ENCODE data around the gene KRTAP13-4.

Gene KRTAP13-4

DNA sequence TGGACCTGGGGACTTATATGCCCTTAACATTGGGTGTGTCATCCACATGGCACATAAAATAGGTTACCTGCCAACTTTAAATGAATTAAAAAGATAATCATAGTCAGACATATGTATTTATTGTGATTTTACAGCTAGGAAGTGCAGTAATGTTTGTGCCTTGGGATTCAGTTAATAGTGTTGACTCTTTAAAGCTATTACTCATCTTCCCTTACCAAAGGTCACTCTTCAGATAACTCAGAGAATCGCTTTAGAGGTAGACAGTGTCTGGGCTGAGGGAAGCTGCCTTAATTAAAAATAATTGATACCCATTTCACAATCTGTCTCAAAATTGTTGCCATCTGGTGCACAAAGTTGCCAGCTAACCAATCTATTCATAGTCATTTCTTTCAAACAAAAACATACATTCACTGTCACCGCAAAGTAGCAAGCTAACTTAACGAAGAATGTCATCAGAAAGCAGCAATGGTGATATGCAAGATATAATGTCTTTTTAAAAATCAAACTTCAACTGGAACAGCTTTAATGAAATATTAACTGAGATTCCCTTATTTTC is 7.1 kb downstream of the KRTAP13-4 start:
- Histone ChIP-seq H4K20me1 (ENCODE audit: insufficient read depth, low read length) (no peaks in the 10 kb centered on the region), H3K9me3 (ENCODE audit: low read length) (no peaks in the 10 kb centered on the region), H2AFZ (ENCODE audit: low read length) (no peak overlapping the region), H3K9ac (ENCODE audit: low read length) (no peak overlapping the region), H3K4me2 (ENCODE audit: low read length) (no peak overlapping the region), H3K79me2 (ENCODE audit: insufficient read depth, low read length) (no peaks in the 10 kb centered on the region), H3K27ac (ENCODE audit: low read depth, low read length, poor library complexity, severe bottlenecking) (no peak overlapping the region), H3K4me3 (ENCODE audit: low read depth, low read length, poor library complexity, severe bottlenecking) (no peak overlapping the region), H3F3A (ENCODE audit: insufficient read depth, low read length) (no peaks in the 10 kb centered on the region), H3K36me3 (ENCODE audit: insufficient read depth, low read length) (no peaks in the 10 kb centered on the region), H3K9me2 (ENCODE audit: low read depth, low read length) (no peaks in the 10 kb centered on the region), H3K27me3 (ENCODE audit: insufficient read depth, low read length) (no peaks in the 10 kb centered on the region), H3K4me1 (ENCODE audit: insufficient read depth, low read length, severe bottlenecking) (no peaks in the 10 kb centered on the region)
- TF ChIP-seq CTCF (IDR thresholded peaks at IDR 0.05; ENCODE audit: low read length) = no peak

- Histone ChIP-seq H3K9me3 (ENCODE audit: low read length) (no peaks in the 10 kb centered on the region), H3K4me1 (ENCODE audit: insufficient read depth, low read length, severe bottlenecking) (no peaks in the 10 kb centered on the region), H3K9ac (ENCODE audit: low read length) (no peak within 1 kb of the TSS), H3F3A (ENCODE audit: insufficient read depth, low read length) (no peaks in the 10 kb centered on the region), H3K36me3 (ENCODE audit: insufficient read depth, low read length) (no peaks in the 10 kb centered on the region), H3K4me3 (ENCODE audit: low read depth, low read length, poor library complexity, severe bottlenecking) (no peak within 1 kb of the TSS), H3K4me2 (ENCODE audit: low read length) (no peak within 1 kb of the TSS), H3K79me2 (ENCODE audit: insufficient read depth, low read length) (no peaks in the 10 kb centered on the region), H2AFZ (ENCODE audit: low read length) (no peak within 1 kb of the TSS), H3K9me2 (ENCODE audit: low read depth, low read length) (no peaks in the 10 kb centered on the region), H3K27ac (ENCODE audit: low read depth, low read length, poor library complexity, severe bottlenecking) (no peak within 1 kb of the TSS), H4K20me1 (ENCODE audit: insufficient read depth, low read length) (no peaks in the 10 kb centered on the region), H3K27me3 (ENCODE audit: insufficient read depth, low read length) (no peaks in the 10 kb centered on the region)
- TF ChIP-seq EZH2 (IDR thresholded peaks at IDR 0.05; ENCODE audit: borderline replicate concordance, low read length) (no peak), CTCF (IDR thresholded peaks at IDR 0.05; ENCODE audit: low read length) (no peak)
Measured at GRCh38 chr21:30439975-30440374, 10.0 kb downstream of the KRTAP13-4 start, which contains the start of gene KRTAP15-1. TSS of gene KRTAP15-1 (plus strand) at chr21:30440275. CDS start at chr21:30440328, 53 bp downstream.

DNA sequence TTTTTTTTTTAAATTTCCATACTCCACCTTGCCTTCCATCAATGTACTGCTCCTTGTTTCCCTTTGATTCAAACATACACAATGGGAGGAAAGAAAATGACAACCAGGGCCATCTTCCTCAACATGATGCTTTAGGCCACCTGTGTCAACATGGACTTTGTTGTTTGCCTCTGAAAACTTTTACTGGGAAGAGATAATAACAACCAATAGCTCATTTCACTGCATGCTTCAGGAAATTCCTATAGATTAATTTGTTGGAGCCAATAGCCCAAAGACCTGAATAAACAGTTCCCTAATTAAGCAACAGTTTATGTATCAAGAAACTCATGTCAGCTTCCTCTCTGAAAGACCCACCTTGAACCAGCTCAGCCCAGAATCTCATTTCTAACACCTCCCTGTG is 13.2 kb downstream of the KRTAP13-4 start:
- Histone ChIP-seq H3K9me3 (ENCODE audit: low read length) (no peaks in the 10 kb centered on the region), H3F3A (ENCODE audit: insufficient read depth, low read length) (no peaks in the 10 kb centered on the region), H3K9ac (ENCODE audit: low read length) (no peak overlapping the region), H3K9me2 (ENCODE audit: low read depth, low read length) (no peaks in the 10 kb centered on the region), H4K20me1 (ENCODE audit: insufficient read depth, low read length) (no peaks in the 10 kb centered on the region), H3K36me3 (ENCODE audit: insufficient read depth, low read length) (no peaks in the 10 kb centered on the region), H3K4me2 (ENCODE audit: low read length) (no peak overlapping the region), H3K4me3 (ENCODE audit: low read depth, low read length, poor library complexity, severe bottlenecking) (no peak overlapping the region), H3K4me1 (ENCODE audit: insufficient read depth, low read length, severe bottlenecking) (no peaks in the 10 kb centered on the region), H3K27ac (ENCODE audit: low read depth, low read length, poor library complexity, severe bottlenecking) (no peak overlapping the region), H3K79me2 (ENCODE audit: insufficient read depth, low read length) (no peaks in the 10 kb centered on the region), H2AFZ (ENCODE audit: low read length) (no peak overlapping the region), H3K27me3 (ENCODE audit: insufficient read depth, low read length) (no peaks in the 10 kb centered on the region)
- no peak for TF ChIP-seq CTCF (IDR thresholded peaks at IDR 0.05; ENCODE audit: low read length)
- no peak for TF ChIP-seq EZH2 (IDR thresholded peaks at IDR 0.05; ENCODE audit: borderline replicate concordance, low read length)

Measured in OCI-LY1 (cell line).